ENCODE results near the gene GOLGA6L7. TPM values are rescaled to one million over a fixed set of nuclear protein-coding genes. Genes with fewer than 3 reads are reported as not detected.
"Not testable (repeated sequence)": the region's sequence is repeated elsewhere in the genome, so short reads cannot be mapped to it uniquely, and the experiment has no call there.

The GOLGA6L7 gene
- total RNA-seq, 4 donors from 2014 or later, result not detected

DNA sequence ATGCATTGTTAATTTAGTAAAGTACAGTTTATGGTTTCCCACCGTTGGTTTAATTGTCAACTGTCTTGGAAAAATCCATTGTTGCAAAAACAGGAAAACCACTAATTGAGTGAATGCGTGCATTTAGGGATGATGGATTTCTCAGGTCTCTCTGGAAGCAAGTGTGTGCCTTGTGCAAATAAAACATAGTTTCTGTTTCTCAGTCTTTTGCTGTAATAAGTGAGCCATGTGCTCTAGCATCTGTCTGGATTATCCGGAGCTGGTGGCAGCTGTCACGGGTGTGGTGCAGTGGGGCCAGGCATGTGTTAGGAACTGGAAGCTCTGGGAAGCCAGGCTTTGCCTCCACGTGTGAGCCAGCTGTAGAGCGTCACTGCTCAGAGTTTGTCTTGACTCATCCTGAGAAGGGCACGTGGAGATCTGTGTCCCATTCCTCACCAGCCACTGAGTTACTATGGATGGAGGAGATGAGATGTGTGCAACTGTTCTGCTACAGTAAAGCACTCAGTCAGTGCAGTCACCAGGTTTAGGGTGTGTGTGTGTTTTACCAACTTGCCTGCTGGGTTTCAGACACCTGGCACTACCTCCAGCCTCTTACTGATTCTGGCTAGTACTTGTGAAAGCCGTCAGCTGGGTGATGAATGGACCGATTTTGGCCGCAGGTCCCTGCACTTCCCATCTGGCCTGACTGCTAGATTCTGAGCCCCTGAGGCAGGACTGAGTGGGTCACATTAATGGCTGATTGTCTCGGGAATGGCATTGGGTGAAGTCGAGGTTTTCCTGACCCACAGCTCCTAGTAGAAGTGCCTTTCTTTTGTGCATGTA lies 44.6 kb upstream of the GOLGA6L7 start:
- TF ChIP-seq POLR2AphosphoS5 (IDR thresholded peaks at IDR 0.05), result no peak
- TF ChIP-seq EP300 (IDR thresholded peaks at IDR 0.05), result no peak
- no peak for TF ChIP-seq POLR2A (IDR thresholded peaks at IDR 0.05)
- TF ChIP-seq CTCF (IDR thresholded peaks at IDR 0.05), result no peak
- WGBS, result 42% methylated on average over 8 of the region's 12 CpGs
- no peak for DNase-seq (ENCODE audit: low spot score in 2 of 2)
- Histone ChIP-seq H3K27ac (no peak overlapping the region), H3K36me3 (no peaks in the 10 kb centered on the region), H3K27me3 (peaks cover 15% of the 10 kb centered on the region), H3K4me1 (no peaks in the 10 kb centered on the region), H3K4me3 (no peak overlapping the region), H3K9me3 (no peaks in the 10 kb centered on the region)

DNA sequence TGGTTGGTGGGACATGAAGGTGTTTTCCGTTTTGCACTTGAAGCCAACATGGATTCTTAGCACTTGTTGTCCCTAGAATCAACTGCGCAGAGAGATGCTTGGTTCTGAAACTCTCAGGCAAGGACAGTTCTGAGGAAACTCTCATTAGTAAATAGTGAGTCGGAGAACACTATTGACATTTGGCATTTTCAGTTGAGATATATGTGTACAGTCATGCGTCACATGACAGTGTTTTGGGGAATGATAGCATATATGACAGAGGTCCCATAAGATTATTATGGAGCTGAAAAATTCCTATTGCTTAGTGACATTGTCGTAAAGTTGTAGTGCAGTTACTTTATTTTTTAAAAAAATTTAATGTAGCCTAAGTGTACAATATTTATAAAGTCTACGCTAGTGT lies 43.1 kb upstream of the GOLGA6L7 start:
- 97% methylated on average over 6 of the region's 6 CpGs for WGBS
- H3K27ac ChIP-seq, result no peak overlapping the region
- H3K36me3 ChIP-seq, result no peaks in the 10 kb centered on the region
- H3K4me3 ChIP-seq, result no peak overlapping the region
- H3K4me1 ChIP-seq, result peaks cover 5% of the 10 kb centered on the region
- H3K27me3 ChIP-seq, result peaks cover 29% of the 10 kb centered on the region
- TF ChIP-seq EP300 (IDR thresholded peaks at IDR 0.05) (no peak), POLR2AphosphoS5 (IDR thresholded peaks at IDR 0.05) (no peak), POLR2A (IDR thresholded peaks at IDR 0.05) (no peak), CTCF (IDR thresholded peaks at IDR 0.05) (no peak)
- H3K9me3 ChIP-seq, result no peaks in the 10 kb centered on the region
- DNase-seq (ENCODE audit: low spot score in 2 of 2), result no peak

- H3K4me1 ChIP-seq, result peaks cover 12% of the 10 kb centered on the region
- H3K27me3 ChIP-seq, result peaks cover 36% of the 10 kb centered on the region
- H3K27ac ChIP-seq, result no peak overlapping the region
- WGBS, result 83% methylated on average over 15 of the region's 15 CpGs
- TF ChIP-seq POLR2AphosphoS5 (IDR thresholded peaks at IDR 0.05), result no peak
- no peak for DNase-seq (ENCODE audit: low spot score in 2 of 2)
- H3K36me3 ChIP-seq, result no peaks in the 10 kb centered on the region
- no peaks in the 10 kb centered on the region for H3K9me3 ChIP-seq
- H3K4me3 ChIP-seq, result no peak overlapping the region
Measured at GRCh38 chr15:28890711-28891495, 42.5 kb upstream of the GOLGA6L7 start.

DNA sequence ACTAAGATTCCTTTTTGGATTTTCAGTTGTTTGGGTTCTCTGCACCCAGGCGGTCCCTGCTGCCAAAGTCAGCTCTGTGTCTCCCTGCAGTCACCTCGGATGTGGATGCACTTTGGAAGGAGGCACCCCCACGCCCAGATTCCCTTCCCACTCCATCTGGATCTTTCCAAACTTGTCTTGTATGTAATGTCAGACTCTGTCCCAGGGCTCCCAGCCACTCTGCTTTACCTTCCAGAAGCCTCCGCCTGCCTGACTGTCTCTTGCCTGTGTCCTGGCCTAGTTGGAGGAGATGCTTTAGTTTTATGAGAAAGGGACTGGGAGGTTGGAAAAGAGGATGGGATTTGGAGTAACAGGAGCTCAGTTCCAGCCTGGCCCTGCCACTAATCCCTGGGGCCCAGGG lies 41.8 kb upstream of the GOLGA6L7 start:
- DNase-seq (ENCODE audit: low spot score in 2 of 2); H3K9me3 ChIP-seq; H3K36me3 ChIP-seq; H3K4me3 ChIP-seq; H3K27ac ChIP-seq: not testable (repeated sequence)
- Histone ChIP-seq H3K4me1 (peaks cover 16% of the 10 kb centered on the region), H3K27me3 (peaks cover 41% of the 10 kb centered on the region)
- WGBS, result 80% methylated on average over 4 of the region's 4 CpGs

DNA sequence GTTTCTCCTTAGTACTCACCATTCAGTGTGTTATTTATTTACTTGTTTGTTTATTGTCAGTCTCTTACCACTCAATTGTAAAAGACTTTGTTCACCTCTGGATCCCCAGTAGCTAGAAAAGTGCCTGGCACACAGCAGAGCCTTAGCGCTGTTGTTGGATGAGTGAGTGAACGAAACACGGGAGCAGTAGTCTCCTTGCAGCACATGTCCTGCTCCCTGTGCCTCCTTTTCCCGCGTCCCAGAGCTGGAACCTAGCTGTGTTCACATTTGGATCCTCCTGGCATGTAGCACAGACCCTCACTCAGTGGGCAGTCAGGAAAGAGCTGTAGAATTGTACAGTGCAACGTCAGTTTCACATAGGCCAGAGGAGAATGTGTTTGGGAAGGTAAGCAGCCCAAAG lies 41.4 kb upstream of the GOLGA6L7 start:
- Histone ChIP-seq H3K4me1 (peaks cover 19% of the 10 kb centered on the region), H3K27me3 (peaks cover 43% of the 10 kb centered on the region)
- H3K9me3 ChIP-seq; H3K36me3 ChIP-seq; DNase-seq (ENCODE audit: low spot score in 2 of 2); H3K4me3 ChIP-seq; H3K27ac ChIP-seq: not testable (repeated sequence)
- WGBS, result 93% methylated on average over 6 of the region's 6 CpGs

GRCh38 chr15:28889346-28889745 lies 40.9 kb upstream of the GOLGA6L7 start:
- Histone ChIP-seq H3K27me3 (peaks cover 47% of the 10 kb centered on the region), H3K27ac (no peak overlapping the region), H3K4me1 (peaks cover 19% of the 10 kb centered on the region), H3K36me3 (no peaks in the 10 kb centered on the region), H3K4me3 (no peak overlapping the region), H3K9me3 (no peaks in the 10 kb centered on the region)
- TF ChIP-seq POLR2AphosphoS5 (IDR thresholded peaks at IDR 0.05) (no peak), CTCF (IDR thresholded peaks at IDR 0.05) (no peak), POLR2A (IDR thresholded peaks at IDR 0.05) (no peak), EP300 (IDR thresholded peaks at IDR 0.05) (no peak)
- WGBS, result 88% methylated on average over 3 of the region's 3 CpGs
- no peak for DNase-seq (ENCODE audit: low spot score in 2 of 2)
